Progenitor cell of endocrine pancreas (in vitro differentiated cells): Measurements from ENCODE around the gene HMCN2. TPM values are rescaled to one million over a fixed set of nuclear protein-coding genes. Genes with fewer than 3 reads are reported as not detected.

Source experiments
- DNase-seq: peaks from one replicate; pipeline ENCODE4 v3.0.0; 2021; ENCODE audit warnings: low spot score; ENCODE audit not compliant: unreplicated experiment
- H3K27ac Mint-ChIP-seq: 2 replicates; pipeline ENCODE4 v1.8.0; 2021; ENCODE audit warnings: mild to moderate bottlenecking, moderate library complexity, mixed read lengths
- H3K27me3 Mint-ChIP-seq: 2 replicates; pipeline ENCODE4 v1.8.0; 2021; ENCODE audit warnings: mixed read lengths
- H3K36me3 Mint-ChIP-seq: 2 replicates; pipeline ENCODE4 v1.8.0; 2022; ENCODE audit warnings: mixed read lengths; ENCODE audit not compliant: insufficient read depth
- H3K4me1 Mint-ChIP-seq: 2 replicates; pipeline ENCODE4 v1.8.0; 2021; ENCODE audit warnings: low read depth, mixed read lengths
- H3K4me3 Mint-ChIP-seq: 2 replicates; pipeline ENCODE4 v1.8.0; 2021; ENCODE audit warnings: low read depth, mild to moderate bottlenecking, moderate library complexity, mixed read lengths
- H3K9me3 Mint-ChIP-seq: 2 replicates; pipeline ENCODE4 v1.8.0; 2021; ENCODE audit warnings: low read depth, mixed read lengths
- total RNA-seq: library from RNA; stranded (reverse); gene quantifications from 2 replicates; pipeline ENCODE4 v1.2.1, GENCODE V29; 2021
- TF ChIP-seq, protein P1 (sequence below): fragments of 200-600 bp; sonication (generic); IDR thresholded peaks from one replicate; pipeline ENCODE4 v1.5.0; 2021; ENCODE audit warnings: antibody characterized with exemption, mild to moderate bottlenecking; ENCODE audit not compliant: unreplicated experiment

HMCN2 gene
- total RNA-seq, 1 donor from 2014 or later: 0.26 TPM

DNA sequence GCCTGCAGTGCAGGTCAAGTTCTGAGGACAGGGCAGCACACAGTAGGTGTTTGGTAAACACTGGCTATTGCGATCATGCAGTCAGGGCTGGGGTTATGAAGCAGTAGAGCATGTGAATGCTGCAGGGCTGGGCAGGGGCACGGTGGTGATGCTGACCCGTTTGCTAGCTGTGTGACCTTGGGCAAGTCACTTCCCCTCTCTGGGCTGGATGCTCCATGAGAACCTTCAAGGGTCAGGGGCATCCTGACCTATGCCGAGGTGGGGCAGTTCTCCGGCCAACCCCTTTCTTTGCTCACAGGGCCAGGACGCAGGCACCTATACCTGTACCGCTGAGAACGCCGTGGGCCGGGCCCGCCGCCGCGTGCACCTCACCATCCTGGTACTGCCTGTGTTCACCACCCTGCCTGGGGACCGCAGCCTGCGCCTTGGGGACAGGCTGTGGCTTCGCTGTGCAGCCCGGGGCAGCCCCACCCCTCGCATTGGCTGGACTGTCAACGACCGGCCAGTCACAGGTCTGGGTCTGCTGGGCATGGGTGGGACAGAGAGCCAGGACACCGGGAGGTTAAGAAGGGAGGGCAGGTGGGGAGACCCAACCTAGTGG, 140.2 kb downstream of the HMCN2 start:
- TF ChIP-seq, protein P1, sequence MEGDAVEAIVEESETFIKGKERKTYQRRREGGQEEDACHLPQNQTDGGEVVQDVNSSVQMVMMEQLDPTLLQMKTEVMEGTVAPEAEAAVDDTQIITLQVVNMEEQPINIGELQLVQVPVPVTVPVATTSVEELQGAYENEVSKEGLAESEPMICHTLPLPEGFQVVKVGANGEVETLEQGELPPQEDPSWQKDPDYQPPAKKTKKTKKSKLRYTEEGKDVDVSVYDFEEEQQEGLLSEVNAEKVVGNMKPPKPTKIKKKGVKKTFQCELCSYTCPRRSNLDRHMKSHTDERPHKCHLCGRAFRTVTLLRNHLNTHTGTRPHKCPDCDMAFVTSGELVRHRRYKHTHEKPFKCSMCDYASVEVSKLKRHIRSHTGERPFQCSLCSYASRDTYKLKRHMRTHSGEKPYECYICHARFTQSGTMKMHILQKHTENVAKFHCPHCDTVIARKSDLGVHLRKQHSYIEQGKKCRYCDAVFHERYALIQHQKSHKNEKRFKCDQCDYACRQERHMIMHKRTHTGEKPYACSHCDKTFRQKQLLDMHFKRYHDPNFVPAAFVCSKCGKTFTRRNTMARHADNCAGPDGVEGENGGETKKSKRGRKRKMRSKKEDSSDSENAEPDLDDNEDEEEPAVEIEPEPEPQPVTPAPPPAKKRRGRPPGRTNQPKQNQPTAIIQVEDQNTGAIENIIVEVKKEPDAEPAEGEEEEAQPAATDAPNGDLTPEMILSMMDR: no peak
- H3K4me1 Mint-ChIP-seq: no peaks in the 10 kb centered on the region
- no peaks in the 10 kb centered on the region for H3K36me3 Mint-ChIP-seq
- no peak for DNase-seq
- no peak overlapping the region for H3K27ac Mint-ChIP-seq
- no peaks in the 10 kb centered on the region for H3K27me3 Mint-ChIP-seq
- H3K4me3 Mint-ChIP-seq: no peak overlapping the region
- no peaks in the 10 kb centered on the region for H3K9me3 Mint-ChIP-seq

DNA sequence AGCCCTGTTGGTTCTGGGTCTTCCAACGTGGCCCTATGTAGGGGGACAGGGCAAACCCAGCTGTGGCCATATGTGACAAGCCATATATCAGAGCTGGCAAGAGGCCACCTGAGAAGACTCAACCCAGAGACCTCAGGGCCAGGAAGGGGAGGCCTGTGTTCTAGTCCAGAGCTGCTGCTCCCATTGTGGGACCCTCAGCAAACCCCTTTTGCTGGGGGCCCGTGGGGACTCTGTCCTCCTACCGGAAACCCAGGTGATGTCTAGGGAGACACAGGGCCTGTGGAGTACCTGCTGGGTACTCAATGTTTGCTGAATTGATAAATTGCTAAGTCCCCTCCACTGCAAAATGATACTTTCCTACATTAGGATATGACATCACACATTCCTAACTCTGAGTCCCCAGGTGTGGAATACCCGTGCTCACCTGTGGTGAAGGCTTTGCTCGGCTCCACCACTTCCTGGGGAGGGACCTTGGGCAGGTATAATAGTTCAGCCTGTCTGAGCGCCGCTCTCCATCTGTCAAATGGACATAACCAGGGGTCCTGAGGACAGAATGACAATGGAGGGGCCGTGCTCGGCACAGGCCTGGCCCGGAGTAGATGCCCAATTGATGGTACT, 140.8 kb downstream of the HMCN2 start:
- TF ChIP-seq, protein P1: no peak
- no peak overlapping the region for H3K27ac Mint-ChIP-seq
- no peak for DNase-seq
- no peaks in the 10 kb centered on the region for H3K4me1 Mint-ChIP-seq
- no peaks in the 10 kb centered on the region for H3K9me3 Mint-ChIP-seq
- no peaks in the 10 kb centered on the region for H3K27me3 Mint-ChIP-seq
- H3K36me3 Mint-ChIP-seq: no peaks in the 10 kb centered on the region
- H3K4me3 Mint-ChIP-seq: no peak overlapping the region

DNA sequence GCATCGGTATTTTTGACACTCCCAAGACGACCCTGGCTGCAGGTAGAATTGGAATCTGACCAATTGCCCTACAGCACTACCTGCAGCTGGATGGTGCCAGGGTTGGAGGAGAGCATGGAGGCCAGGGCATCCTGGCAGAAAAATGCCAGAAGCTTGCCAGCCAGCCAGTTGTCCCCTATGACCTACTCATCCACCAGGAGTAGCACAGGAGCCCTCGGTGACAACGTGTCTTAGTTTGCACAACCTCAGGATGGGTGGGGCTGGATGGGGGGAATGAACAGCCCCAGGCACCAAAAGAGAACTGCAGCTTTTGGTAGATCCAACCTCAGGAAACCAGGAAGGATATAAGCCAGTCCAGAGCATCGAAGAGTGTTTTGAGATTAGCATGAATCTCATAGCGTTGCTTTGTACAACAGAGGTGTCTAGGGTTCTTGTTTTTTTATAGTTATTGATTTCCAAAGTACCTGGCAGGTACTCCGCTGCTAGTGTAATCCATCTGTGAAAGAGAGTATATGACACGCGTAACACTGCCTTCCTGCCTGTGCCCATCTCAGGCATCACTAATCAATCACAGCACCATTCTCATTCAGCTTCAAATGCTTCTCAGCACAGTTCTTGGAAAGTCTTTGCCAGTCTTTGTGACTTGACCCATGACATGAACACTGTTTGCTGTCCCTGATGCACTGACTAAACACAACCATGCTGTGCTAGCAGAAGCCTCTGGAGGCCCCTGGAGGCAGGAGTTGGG, 142.5 kb downstream of the HMCN2 start:
- no peak for DNase-seq
- Mint-ChIP-seq H3K4me3 (no peak overlapping the region), H3K27me3 (no peaks in the 10 kb centered on the region), H3K36me3 (no peaks in the 10 kb centered on the region), H3K4me1 (no peaks in the 10 kb centered on the region), H3K27ac (no peak overlapping the region), H3K9me3 (no peaks in the 10 kb centered on the region)
- TF ChIP-seq, protein P1: no peak

DNA sequence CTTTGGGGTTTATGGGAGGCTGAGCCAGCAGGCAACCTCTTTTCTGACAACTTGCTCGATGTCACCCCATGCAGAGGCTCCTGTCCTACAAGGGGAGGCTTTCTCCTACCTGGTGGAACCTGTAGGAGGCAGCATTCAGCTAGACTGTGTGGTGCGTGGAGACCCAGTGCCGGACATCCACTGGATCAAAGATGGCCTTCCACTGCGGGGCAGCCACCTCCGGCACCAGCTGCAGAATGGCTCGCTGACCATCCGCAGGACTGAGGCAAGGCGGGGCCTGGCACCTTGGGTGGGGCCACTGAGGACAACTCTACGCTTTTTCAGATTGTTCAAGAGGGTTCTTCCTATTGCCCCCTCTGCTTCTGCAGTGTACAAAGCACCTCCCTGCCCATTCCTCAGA, 143.1 kb downstream of the HMCN2 start:
- no peaks in the 10 kb centered on the region for H3K36me3 Mint-ChIP-seq
- TF ChIP-seq, protein P1: no peak
- no peaks in the 10 kb centered on the region for H3K9me3 Mint-ChIP-seq
- H3K4me1 Mint-ChIP-seq: no peaks in the 10 kb centered on the region
- H3K27me3 Mint-ChIP-seq: no peaks in the 10 kb centered on the region
- H3K27ac Mint-ChIP-seq: no peak overlapping the region
- no peak for DNase-seq
- no peak overlapping the region for H3K4me3 Mint-ChIP-seq

DNA sequence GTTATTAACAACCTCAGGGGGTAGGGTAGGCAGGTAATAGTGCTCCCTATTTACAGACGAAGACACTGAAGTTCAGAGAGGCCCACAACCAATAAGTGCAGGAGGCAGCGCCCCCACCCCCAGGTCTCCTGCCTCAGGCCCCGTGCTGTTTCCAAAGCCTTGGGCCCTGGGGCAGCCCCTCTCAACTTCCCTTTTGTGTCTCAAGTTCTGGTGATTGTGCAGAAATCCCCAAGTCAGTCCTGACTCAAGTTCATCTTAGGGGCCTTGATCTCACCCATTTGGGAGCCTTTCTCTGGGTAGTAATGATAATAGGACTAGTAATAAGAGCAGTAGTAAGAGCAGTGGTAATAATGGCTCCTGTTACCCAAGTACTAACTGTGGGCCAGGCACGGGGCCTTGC, 143.7 kb downstream of the HMCN2 start:
- no peak for DNase-seq
- no peaks in the 10 kb centered on the region for H3K4me1 Mint-ChIP-seq
- H3K27me3 Mint-ChIP-seq: no peaks in the 10 kb centered on the region
- H3K9me3 Mint-ChIP-seq: no peaks in the 10 kb centered on the region
- H3K36me3 Mint-ChIP-seq: no peaks in the 10 kb centered on the region
- H3K4me3 Mint-ChIP-seq: no peak overlapping the region
- TF ChIP-seq, protein P1: no peak
- no peak overlapping the region for H3K27ac Mint-ChIP-seq
